GM13977 (cell line): ENCODE data around the gene SAP30.

Experiments used
- DNase-seq: peaks from one replicate; pipeline ENCODE4 v3.0.0; 2012; ENCODE audit warnings: low spot score
- in situ Hi-C: fragments of 300-500 bp; cut with MboI; formaldehyde crosslinking; loops from one replicate; pipeline ENCODE4 v1.12.0; 2022; ENCODE audit warnings: low sequenced_read_pairs, low pct_unique_long_range_greater_than_20kb, mixed read lengths, inconsistent platforms; ENCODE audit not compliant: unreplicated experiment
- TF ChIP-seq, protein P1 (sequence below): IDR thresholded peaks from 2 replicates; pipeline ENCODE4 v1.5.1; 2012; ENCODE audit warnings: mild to moderate bottlenecking, control low read depth; ENCODE audit not compliant: insufficient read depth; ENCODE audit errors: extremely low read depth, missing control alignments

SAP30 gene

DNA sequence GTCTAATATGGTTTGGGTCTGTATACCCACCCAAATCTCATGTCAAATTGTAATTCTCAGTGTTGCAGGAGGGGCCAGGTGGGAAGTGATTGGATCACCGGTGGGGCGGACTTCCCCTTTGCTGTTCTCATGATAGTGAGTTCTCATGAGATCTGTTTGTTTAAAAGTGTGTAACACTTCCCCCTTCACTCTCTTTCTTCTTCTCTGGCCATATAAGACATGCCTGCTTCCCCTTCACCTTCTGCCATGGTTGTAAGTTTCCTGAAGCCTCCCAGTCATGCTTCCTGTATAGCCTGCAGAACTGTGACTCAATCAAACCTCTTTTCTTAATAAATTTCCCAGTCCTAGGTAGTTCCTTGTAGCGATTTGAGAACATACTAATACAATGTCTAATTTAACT is 47.9 kb downstream of the SAP30 start:
- TF ChIP-seq, protein P1, sequence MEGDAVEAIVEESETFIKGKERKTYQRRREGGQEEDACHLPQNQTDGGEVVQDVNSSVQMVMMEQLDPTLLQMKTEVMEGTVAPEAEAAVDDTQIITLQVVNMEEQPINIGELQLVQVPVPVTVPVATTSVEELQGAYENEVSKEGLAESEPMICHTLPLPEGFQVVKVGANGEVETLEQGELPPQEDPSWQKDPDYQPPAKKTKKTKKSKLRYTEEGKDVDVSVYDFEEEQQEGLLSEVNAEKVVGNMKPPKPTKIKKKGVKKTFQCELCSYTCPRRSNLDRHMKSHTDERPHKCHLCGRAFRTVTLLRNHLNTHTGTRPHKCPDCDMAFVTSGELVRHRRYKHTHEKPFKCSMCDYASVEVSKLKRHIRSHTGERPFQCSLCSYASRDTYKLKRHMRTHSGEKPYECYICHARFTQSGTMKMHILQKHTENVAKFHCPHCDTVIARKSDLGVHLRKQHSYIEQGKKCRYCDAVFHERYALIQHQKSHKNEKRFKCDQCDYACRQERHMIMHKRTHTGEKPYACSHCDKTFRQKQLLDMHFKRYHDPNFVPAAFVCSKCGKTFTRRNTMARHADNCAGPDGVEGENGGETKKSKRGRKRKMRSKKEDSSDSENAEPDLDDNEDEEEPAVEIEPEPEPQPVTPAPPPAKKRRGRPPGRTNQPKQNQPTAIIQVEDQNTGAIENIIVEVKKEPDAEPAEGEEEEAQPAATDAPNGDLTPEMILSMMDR: no peak
- no peak for DNase-seq
- in situ Hi-C loops: no loop called here

DNA sequence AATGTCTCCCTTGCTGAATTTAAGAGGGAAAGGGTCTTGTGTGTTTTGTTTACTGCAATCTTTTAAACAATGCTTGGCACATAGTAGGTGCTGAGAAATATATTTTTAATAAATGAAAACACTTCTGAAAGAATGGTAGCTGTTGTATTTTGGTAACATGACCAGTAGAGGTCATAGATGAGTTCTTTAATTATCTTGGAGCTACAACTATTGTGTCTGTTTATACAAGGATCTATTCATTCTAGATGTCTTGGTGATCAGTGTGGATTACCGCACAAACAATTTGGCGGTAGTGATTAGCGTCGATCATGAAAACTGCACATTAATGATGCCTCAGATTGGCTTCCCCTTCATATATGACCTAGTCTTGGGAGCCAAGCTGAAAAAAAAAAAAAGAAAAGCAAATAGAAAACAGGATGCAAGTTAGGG is 49.6 kb downstream of the SAP30 start:
- TF ChIP-seq, protein P1: peak; percentile 32
- DNase-seq: peak; percentile 30
- in situ Hi-C loops: loop anchor here (10.0 kb wide), 1 partner anchor 406 kb away; no protein-coding TSS in a partner anchor

DNA sequence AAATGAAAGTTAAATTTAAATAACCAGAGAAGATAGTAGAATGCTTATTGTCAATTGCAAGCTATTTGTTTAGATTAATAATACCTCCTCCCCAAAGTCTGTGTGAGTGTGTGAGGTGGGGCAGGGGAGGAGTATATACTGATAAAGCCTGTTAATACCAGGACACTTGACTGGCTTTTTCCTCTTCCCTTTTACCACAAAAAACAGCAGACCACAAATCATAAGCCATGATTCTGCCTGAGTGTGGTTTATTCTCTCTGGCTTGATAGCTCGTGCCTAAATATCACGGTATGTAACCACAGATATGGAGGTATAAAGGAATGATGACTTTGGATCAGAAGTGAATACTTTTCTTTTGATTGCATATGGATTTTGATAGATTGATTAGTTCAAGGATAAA is 50.0 kb downstream of the SAP30 start:
- in situ Hi-C loops: loop anchor here (10.0 kb wide), 1 partner anchor 406 kb away; no protein-coding TSS in a partner anchor
- TF ChIP-seq, protein P1: no peak
- DNase-seq: no peak

DNA sequence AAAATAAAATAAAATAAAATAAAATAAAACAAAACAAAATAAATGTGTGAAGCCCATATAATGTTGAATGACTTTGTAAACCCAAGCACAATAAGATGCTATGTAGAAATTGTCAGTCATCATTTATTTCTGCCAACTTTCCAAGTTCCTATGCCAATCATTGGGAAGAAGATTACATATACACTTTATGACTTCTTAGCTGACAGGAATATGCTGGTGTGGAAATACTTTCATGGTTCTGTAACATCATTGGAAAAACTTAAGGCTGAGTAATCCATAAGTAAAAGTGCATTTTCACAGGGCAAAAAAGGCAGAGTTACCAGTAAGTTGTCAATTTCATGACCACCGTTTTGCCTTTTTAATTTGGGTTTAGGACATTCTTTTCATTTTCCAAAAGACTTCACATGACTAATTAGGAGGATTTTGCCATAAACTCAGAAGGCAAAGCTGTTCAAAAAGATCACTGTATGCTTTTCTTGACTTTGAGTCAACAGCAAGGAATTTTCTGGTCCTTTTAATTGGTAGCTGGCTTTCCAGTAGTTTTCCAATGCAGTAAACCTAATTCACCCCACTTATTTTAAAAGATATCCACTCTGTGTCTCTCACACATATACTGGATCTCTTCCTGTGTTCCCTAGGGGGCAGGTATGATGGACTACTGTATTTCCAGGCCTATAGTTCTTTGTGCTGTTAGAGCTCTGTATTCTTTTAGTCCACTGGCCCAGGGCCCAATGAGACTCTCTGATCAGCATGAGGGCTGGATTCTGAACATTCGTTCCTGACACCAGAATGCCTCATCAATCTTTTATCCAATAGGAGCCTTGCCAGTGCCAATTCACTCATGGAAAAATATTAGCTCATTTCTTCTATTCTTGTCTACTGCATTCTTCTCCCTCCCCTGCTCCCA is 54.4 kb downstream of the SAP30 start:
- in situ Hi-C loops: loop anchor here (10.0 kb wide), 1 partner anchor 410 kb away; no protein-coding TSS in a partner anchor

DNA sequence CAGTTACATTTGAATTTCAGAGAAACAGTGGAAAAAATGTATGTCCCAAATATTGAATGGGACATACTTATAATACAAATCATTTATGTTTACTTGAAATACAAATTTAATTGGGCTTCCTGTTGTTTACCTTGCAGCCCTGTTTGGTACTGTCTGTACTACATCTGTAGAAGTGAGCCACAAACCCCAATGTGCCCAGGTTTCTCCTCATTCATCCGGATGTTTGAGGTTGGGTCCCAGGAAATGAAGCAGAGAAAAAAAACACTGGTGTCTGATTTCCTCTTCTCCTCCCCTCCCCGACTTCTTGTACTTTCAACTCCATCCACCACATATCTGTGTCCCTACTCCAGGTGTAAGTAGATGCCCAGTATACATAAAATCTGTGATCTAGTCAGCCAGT is 55.3 kb downstream of the SAP30 start:
- TF ChIP-seq, protein P1: no peak
- in situ Hi-C loops: loop anchor here (10.0 kb wide), 1 partner anchor 411 kb away; no protein-coding TSS in a partner anchor
- no peak for DNase-seq

More for the DNA sequence above, 54.4 kb downstream of the SAP30 start:
- TF ChIP-seq, protein P1: no peak
- no peak for DNase-seq
